ENCODE measurements around the gene VASH1.

DNA sequence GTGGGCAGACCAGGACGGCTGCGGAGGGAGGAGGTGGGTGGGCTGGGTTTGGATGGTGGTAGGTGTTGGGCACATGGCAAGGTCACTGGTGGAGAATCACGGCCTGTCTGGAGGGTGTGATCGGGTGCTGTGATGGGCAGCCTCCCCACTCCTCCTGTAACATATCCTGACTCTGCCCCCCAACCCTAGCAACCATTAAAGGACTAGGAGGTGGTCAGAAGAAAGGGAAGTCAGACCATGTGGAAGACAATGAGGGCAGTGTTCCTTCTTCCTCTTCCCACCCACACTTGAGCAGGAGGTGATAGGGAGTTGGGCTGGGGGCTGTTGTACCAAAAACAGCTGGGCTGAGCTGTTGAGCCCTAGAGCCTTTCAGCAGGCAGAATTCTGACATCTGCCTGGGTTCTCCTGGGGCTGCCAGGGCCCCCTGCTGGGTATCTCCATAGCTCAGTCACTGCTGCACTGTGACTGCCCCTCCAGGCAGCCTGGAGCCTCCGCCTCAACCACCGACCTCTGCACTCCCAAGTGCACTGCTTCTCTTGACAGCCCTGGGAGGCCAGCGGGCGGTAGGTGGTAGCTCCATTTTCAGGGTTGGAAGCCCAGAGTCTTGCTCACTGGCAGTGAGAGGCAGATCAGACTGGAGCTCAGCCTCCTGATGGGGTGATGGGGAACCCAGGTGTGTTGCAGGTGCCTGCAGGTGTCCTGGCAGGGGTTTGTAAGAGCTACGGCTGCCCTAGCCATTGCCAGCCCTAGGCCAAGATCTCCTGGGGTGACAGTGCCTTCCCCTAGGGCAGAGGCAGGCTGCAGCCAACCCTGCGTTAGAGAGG, 15.4 kb downstream of the VASH1 start:
- TF ChIP-seq, protein P1, sequence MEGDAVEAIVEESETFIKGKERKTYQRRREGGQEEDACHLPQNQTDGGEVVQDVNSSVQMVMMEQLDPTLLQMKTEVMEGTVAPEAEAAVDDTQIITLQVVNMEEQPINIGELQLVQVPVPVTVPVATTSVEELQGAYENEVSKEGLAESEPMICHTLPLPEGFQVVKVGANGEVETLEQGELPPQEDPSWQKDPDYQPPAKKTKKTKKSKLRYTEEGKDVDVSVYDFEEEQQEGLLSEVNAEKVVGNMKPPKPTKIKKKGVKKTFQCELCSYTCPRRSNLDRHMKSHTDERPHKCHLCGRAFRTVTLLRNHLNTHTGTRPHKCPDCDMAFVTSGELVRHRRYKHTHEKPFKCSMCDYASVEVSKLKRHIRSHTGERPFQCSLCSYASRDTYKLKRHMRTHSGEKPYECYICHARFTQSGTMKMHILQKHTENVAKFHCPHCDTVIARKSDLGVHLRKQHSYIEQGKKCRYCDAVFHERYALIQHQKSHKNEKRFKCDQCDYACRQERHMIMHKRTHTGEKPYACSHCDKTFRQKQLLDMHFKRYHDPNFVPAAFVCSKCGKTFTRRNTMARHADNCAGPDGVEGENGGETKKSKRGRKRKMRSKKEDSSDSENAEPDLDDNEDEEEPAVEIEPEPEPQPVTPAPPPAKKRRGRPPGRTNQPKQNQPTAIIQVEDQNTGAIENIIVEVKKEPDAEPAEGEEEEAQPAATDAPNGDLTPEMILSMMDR (IDR thresholded peaks at IDR 0.05): no peak
- TF ChIP-seq POLR2A (IDR thresholded peaks at IDR 0.05): no peak

Measured in sigmoid colon (tissue), 3 donors.